IMR-90 (cell line): Measurements from ENCODE around the gene FAM229A. TPM values are rescaled to one million over a fixed set of nuclear protein-coding genes. Genes with fewer than 3 reads are reported as not detected.
A peak's percentile ranks its signal among the peaks of the same experiment; 100 is the strongest.

Experiments
- ATAC-seq: fragments of 200-7000 bp; cut with Tn5 transposase; 2 replicates; pipeline ENCODE4 v1.9.1; 2020; ENCODE audit warnings: low read depth, mild to moderate bottlenecking, moderate library complexity
- BruUV-seq: library from RNA; stranded (reverse); fragments of 400-500 nt; replicated peaks from 2 replicates; lab custom pipeline; 2021; lab: Mats Ljungman, UMichigan
- CTCF ChIA-PET: fragments of 300-600 bp; formaldehyde crosslinking; extraction: SDS; loops from one replicate; lab custom pipeline; 2021; ENCODE audit warnings: antibody characterized with exemption; lab: Yijun Ruan, JAX
- POLR2A ChIA-PET: fragments of 300-600 bp; sonication (Branson Sonifier 250); formaldehyde crosslinking; loops from one replicate; lab custom pipeline; 2022; ENCODE audit warnings: antibody characterized with exemption; ENCODE audit not compliant: unreplicated experiment; lab: Charles Lee
- DNase-seq: peaks from one replicate; pipeline ENCODE4 v3.0.0; 2013
- H2AFZ ChIP-seq: replicated peaks from 2 replicates; pipeline ENCODE3; 2013; ENCODE audit warnings: low read length, mild to moderate bottlenecking; ENCODE audit not compliant: poor library complexity
- H2AK5ac ChIP-seq: 2 replicates; pipeline ENCODE4 v1.6.1; 2013; ENCODE audit warnings: low read depth, low read length, inconsistent platforms
- H2AK9ac ChIP-seq: replicated peaks from 2 replicates; pipeline ENCODE3; 2013; ENCODE audit warnings: mild to moderate bottlenecking, low read depth, low read length, moderate library complexity; ENCODE audit not compliant: poor library complexity
- H2BK120ac ChIP-seq: 2 replicates; pipeline ENCODE4 v1.6.1; 2013; ENCODE audit warnings: low read depth, low read length, inconsistent platforms
- H2BK15ac ChIP-seq: 3 replicates; pipeline ENCODE4 v1.6.1; 2013; ENCODE audit warnings: low read depth, low read length, inconsistent platforms
- H2BK20ac ChIP-seq: 2 replicates; pipeline ENCODE4 v1.6.1; 2013; ENCODE audit warnings: low read depth, mild to moderate bottlenecking, inconsistent platforms, low read length, moderate library complexity
- H2BK5ac ChIP-seq: 2 replicates; pipeline ENCODE4 v1.6.1; 2013; ENCODE audit warnings: mild to moderate bottlenecking, low read depth, low read length, inconsistent platforms; ENCODE audit not compliant: poor library complexity, severe bottlenecking
- H3K14ac ChIP-seq: replicated peaks from 2 replicates; pipeline ENCODE4 v1.6.1; 2013; ENCODE audit warnings: low read depth, low read length, inconsistent platforms
- H3K18ac ChIP-seq: 2 replicates; pipeline ENCODE4 v1.6.1; 2013; ENCODE audit warnings: low read depth, low read length, control low read depth
- H3K23ac ChIP-seq: 2 replicates; pipeline ENCODE4 v1.6.1; 2013; ENCODE audit warnings: low read depth, low read length, inconsistent platforms
- H3K27ac ChIP-seq: 2 replicates; pipeline ENCODE4 v1.5.1; 2013; ENCODE audit warnings: mild to moderate bottlenecking, control low read depth, low read length; ENCODE audit not compliant: insufficient read depth
- H3K27me3 ChIP-seq: 2 replicates; pipeline ENCODE4 v1.6.1; 2013; ENCODE audit warnings: low read length; ENCODE audit not compliant: control insufficient read depth, insufficient read depth
- H3K36me3 ChIP-seq: 2 replicates; pipeline ENCODE4 v1.6.1; 2013; ENCODE audit warnings: low read length, mixed read lengths; ENCODE audit not compliant: control insufficient read depth, insufficient read depth
- H3K4ac ChIP-seq: 2 replicates; pipeline ENCODE4 v1.6.1; 2013; ENCODE audit warnings: low read depth, low read length, inconsistent platforms
- H3K4me1 ChIP-seq: 2 replicates; pipeline ENCODE4 v1.6.1; 2013; ENCODE audit warnings: low read length, mixed read lengths; ENCODE audit not compliant: control insufficient read depth, insufficient read depth
- H3K4me2 ChIP-seq: 2 replicates; pipeline ENCODE4 v1.6.1; 2013; ENCODE audit warnings: low read depth, mild to moderate bottlenecking, control low read depth, low read length, moderate library complexity
- H3K4me3 ChIP-seq: 2 replicates; pipeline ENCODE4 v1.5.1; 2013; ENCODE audit warnings: low read depth, mild to moderate bottlenecking, control low read depth, low read length, moderate library complexity; ENCODE audit not compliant: insufficient read depth
- H3K56ac ChIP-seq: 2 replicates; pipeline ENCODE4 v1.6.1; 2013; ENCODE audit warnings: low read length, inconsistent platforms; ENCODE audit not compliant: insufficient read depth; ENCODE audit errors: extremely low read depth
- H3K79me1 ChIP-seq, 2 experiments: 2 replicates each; pipeline ENCODE4 v1.6.1; 2013; ENCODE audit warnings: low read length in 2 of 2, inconsistent platforms in 1 of 2, low read depth in 1 of 2
- H3K9ac ChIP-seq: 2 replicates; pipeline ENCODE4 v1.6.1; 2013; ENCODE audit warnings: low read depth, low read length, control low read depth
- H3K9me1 ChIP-seq: 2 replicates; pipeline ENCODE4 v1.6.1; 2013; ENCODE audit warnings: low read length, inconsistent platforms; ENCODE audit not compliant: insufficient read depth
- H3K9me3 ChIP-seq: 2 replicates; pipeline ENCODE4 v1.6.1; 2013; ENCODE audit warnings: low read length; ENCODE audit not compliant: control insufficient read depth, insufficient read depth
- H4K20me1 ChIP-seq: 2 replicates; pipeline ENCODE4 v1.6.1; 2013; ENCODE audit warnings: low read length, inconsistent platforms; ENCODE audit not compliant: insufficient read depth
- H4K5ac ChIP-seq: 2 replicates; pipeline ENCODE4 v1.6.1; 2013; ENCODE audit warnings: mild to moderate bottlenecking, low read depth, low read length, control low read depth
- H4K8ac ChIP-seq, 2 experiments: 2 replicates each; pipeline ENCODE4 v1.6.1; 2013; ENCODE audit warnings: low read depth in 2 of 2, low read length in 2 of 2, control low read depth in 1 of 2, inconsistent platforms in 1 of 2
- H4K91ac ChIP-seq: 2 replicates; pipeline ENCODE4 v1.6.1; 2013; ENCODE audit warnings: low read depth, low read length, inconsistent platforms; ENCODE audit not compliant: insufficient read depth
- FOS ChIP-seq: fragments of 150-350 bp; IDR thresholded peaks from 2 replicates; pipeline ENCODE4 v1.6.1; 2016; ENCODE audit warnings: low read depth, low read length
- MAZ ChIP-seq: IDR thresholded peaks from 2 replicates; pipeline ENCODE4 v1.6.1; 2012; ENCODE audit warnings: low read depth, mild to moderate bottlenecking, low read length, improper control_type of control experiment, moderate library complexity, borderline replicate concordance
- RCOR1 ChIP-seq: IDR thresholded peaks from 2 replicates; pipeline ENCODE4 v1.6.1; 2012; ENCODE audit warnings: mild to moderate bottlenecking, low read length, improper control_type of control experiment; ENCODE audit not compliant: insufficient replicate concordance
- SMC3 ChIP-seq: fragments of 150-350 bp; IDR thresholded peaks from 2 replicates; pipeline ENCODE4 v1.6.1; 2016; ENCODE audit warnings: low read depth, mild to moderate bottlenecking, antibody characterized with exemption, low read length, moderate library complexity
- WGBS, 2 experiments: methylation state at CpG; one replicate each; pipeline versions ENCODE4 v1.1.5 to v1.1.7; 2013; ENCODE audit warnings: missing lambda C conversion rate in 2 of 2; ENCODE audit not compliant: insufficient read length in 1 of 2; ENCODE audit errors: extremely low coverage in 2 of 2; 5-methylcytosine and 5-hydroxymethylcytosine counted together
- dilution Hi-C: fragments of 300-500 bp; cut with HindIII; formaldehyde crosslinking; loops from one replicate; pipeline ENCODE4 v1.14.3; 2018; ENCODE audit warnings: low sequenced_read_pairs; ENCODE audit not compliant: unreplicated experiment
- in situ Hi-C: fragments of 300-500 bp; cut with MboI; formaldehyde crosslinking; loops from 3 replicates; pipeline ENCODE4 v1.14.3; 2019; ENCODE audit warnings: low sequenced_read_pairs, inconsistent platforms, mixed read lengths
- intact Hi-C: fragments of 100-400 bp; cut with micrococcal nuclease; formaldehyde crosslinking; loops from 2 replicates; pipeline ENCODE4 v1.10.0; 2022
- polyA plus RNA-seq, 3 experiments: library from polyadenylated mRNA; depleted of rRNA; stranded (reverse); fragments of >200 nt; gene quantifications; 2 replicates each; pipeline ENCODE4 v1.2.3, GENCODE V29; 2012; ENCODE audit warnings: low replicate concordance in 1 of 3
- total RNA-seq: library from RNA; depleted of rRNA; stranded (reverse); fragments of >200 nt; gene quantifications from 2 replicates; pipeline ENCODE4 v1.2.3, GENCODE V29; 2012
- TF ChIP-seq, protein P1 (sequence below): conservative IDR thresholded peaks from 2 replicates; pipeline ENCODE4 v1.5.1; 2012; ENCODE audit warnings: mild to moderate bottlenecking, low read depth, low read length, improper control_type of control experiment

Gene FAM229A
- total and polyA plus RNA-seq, 2 of the 4 experiments (the other 2 are of a cell fraction) = 0.36 to 4.3 TPM

DNA sequence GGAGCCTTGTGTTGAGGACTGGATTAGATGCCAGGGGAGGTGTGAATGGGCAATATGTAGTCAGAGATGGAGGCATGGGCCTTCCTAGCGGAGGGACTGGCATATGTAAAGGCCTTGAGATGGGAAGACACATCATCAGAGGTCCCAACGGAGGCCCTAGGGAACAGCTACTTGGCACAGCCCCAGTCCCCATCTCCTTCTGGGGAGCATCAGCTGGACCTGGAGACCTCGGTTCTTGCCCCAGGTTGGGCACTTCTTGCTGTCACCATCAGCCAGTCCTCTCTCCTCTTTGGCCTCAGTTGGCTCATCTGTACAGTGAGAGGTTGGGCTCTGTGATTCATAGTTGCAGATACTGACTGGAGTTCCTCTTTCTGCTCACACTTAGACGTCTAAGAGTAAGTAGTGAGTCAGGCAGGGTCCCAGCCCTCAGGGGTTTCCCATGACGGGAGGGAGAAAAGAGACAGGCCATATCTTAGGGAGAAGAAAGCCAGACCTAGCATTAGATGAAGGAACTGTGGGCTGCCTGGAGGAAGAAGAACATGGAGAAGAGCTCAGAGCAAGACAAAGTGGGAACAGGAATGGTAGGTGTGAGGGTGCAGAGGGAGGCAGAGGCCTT, 22.8 kb downstream of the FAM229A start:
- intact Hi-C loops (loop anchor here (5.0 kb wide), 1 partner anchor 53 kb away; the partner anchor contains the start of gene BSDC1), in situ Hi-C loops (no loop called here), dilution Hi-C loops (no loop called here)
- Histone ChIP-seq H3K9me3 (no peaks in the 10 kb centered on the region), H2AFZ (no peak overlapping the region), H3K79me1 (peaks cover 1 to 11% of the 10 kb centered on the region in 2 experiments; a peak in 3 of 4 replicates), H4K20me1 (peaks cover 9% of the 10 kb centered on the region), H2BK15ac (no peak overlapping the region), H4K91ac (no peak overlapping the region), H3K4me3 (no peak overlapping the region), H4K8ac (no peak overlapping the region), H2AK5ac (no peak overlapping the region; the same call in 1 of the 2 replicates), H3K56ac (no peak overlapping the region), H3K4me1 (peaks cover 5% of the 10 kb centered on the region), H3K4me2 (no peak overlapping the region), H3K14ac (no peak overlapping the region), H4K5ac (no peak overlapping the region), H3K36me3 (peaks cover 2% of the 10 kb centered on the region; the same call in 1 of the 2 replicates), H3K9ac (no peak overlapping the region), H2BK5ac (no peak overlapping the region), H3K18ac (no peak overlapping the region), H3K23ac (0 out of 2 replicates have a peak overlapping the region, but pooled peaks have one; percentile 46), H2AK9ac (peak overlapping the region; percentile 69), H2BK120ac (no peak overlapping the region), H3K27ac (no peak overlapping the region), H3K27me3 (no peaks in the 10 kb centered on the region), H3K4ac (no peak overlapping the region), H2BK20ac (no peak overlapping the region), H3K9me1 (no peaks in the 10 kb centered on the region; the same call in 1 of the 2 replicates)
- ATAC-seq (no peak), DNase-seq (peak; percentile 86)
- ChIA-PET POLR2A (no interaction called here), CTCF (interaction anchor here (0.6 kb wide), 1 partner anchor 15 kb away, joined by 4 read pairs; no protein-coding TSS in a partner anchor)
- WGBS, 2 experiments = 58% methylated on average over 2 of the region's 5 CpGs; no CpG with 5 or more reads in 1 of the 2 experiments
- BruUV-seq = no TSS peak
- TF ChIP-seq RCOR1 (no peak), SMC3 (peak; percentile 7; the same call in 1 of the 2 replicates), FOS (peak; percentile 72), MAZ (no peak)
- TF ChIP-seq, protein P1, sequence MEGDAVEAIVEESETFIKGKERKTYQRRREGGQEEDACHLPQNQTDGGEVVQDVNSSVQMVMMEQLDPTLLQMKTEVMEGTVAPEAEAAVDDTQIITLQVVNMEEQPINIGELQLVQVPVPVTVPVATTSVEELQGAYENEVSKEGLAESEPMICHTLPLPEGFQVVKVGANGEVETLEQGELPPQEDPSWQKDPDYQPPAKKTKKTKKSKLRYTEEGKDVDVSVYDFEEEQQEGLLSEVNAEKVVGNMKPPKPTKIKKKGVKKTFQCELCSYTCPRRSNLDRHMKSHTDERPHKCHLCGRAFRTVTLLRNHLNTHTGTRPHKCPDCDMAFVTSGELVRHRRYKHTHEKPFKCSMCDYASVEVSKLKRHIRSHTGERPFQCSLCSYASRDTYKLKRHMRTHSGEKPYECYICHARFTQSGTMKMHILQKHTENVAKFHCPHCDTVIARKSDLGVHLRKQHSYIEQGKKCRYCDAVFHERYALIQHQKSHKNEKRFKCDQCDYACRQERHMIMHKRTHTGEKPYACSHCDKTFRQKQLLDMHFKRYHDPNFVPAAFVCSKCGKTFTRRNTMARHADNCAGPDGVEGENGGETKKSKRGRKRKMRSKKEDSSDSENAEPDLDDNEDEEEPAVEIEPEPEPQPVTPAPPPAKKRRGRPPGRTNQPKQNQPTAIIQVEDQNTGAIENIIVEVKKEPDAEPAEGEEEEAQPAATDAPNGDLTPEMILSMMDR = no peak
